Embryonic facial prominence (tissue), 1 donor: ENCODE measurements around the gene KRTAP4-16.
"Not testable (repeated sequence)": the region's sequence is repeated elsewhere in the genome, so short reads cannot be mapped to it uniquely, and the experiment has no call there.

Experiments
- DNase-seq: peaks from one replicate; pipeline ENCODE4 v3.0.0-alpha.2; 2016; ENCODE audit errors: extremely low spot score

KRTAP4-16 gene

DNA sequence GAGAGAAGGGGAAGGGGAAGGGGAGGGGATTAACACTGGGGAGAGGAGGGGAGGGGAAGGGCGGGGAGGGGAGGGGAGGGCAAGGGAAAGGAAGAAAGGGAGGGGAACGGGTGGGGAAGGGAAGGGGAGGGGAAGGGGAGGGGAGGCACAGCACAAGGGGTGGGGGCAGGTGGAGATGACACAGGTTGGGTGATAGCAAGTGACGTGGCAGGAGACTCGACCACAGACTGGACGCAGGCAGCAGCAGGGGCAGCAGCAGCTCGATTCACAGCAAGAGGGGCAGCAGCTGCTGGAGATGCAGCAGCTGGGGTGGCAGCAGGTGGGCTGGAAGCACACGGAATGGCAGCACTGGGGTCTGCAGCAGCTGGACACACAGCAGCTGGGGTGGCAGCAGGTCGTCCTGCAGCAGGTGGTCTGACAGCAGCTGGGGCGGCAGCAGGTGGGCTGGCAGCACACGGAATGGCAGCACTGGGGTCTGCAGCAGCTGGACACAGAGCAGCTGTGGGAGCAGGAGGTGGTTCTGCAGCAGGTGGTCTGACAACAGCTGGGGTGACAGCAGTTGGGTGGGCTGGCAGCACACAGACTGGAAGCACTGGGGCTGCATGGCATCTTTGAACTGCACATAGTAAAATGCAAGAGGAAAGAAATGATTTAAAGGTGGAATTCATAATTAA is at the start of gene KRTAP4-16:
TSS of gene KRTAP4-16 (minus strand) at position 624 of the 674 bp plus-strand sequence. CDS start at position 624, 0 bp downstream.
- no peak for DNase-seq

DNA sequence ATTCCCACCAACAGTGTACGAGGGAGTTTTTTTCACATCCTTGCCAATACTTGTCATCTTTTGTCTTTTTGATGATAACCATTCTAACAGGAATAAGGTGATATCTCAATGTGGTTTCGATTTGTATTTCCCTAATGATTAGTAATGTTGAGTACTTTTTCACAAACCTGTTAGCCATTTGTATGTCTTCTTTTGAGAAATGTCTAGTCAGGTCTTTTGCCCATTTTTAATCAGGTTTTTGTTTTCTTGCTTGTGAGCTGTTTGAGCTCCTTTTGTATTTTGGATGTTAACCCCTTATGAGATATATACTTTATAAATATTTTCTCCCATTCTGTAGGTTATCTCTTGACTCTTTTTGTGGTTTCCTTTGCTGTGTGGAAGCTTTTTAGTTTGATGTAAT is 49.5 kb upstream of the KRTAP4-16 start:
- no peak for DNase-seq

DNA sequence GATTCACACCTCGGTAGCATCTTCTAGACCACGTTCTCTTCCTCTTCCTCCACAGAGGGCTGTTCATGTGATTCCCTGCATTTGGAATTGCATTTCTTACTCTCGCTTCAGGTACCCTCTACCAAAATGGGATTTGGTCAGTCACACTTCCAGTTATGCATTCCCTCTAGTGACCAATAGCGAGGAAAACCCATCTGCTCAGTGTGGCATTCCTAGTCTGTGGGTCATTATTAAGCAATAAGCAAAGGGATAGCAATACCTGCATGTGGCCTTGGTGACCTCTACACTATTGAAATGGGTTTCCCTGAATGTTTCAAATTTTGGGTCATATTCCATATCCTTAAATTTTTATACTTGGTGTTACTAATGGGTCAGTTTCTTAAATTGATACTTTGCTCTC is 48.0 kb upstream of the KRTAP4-16 start:
- no peak for DNase-seq

DNA sequence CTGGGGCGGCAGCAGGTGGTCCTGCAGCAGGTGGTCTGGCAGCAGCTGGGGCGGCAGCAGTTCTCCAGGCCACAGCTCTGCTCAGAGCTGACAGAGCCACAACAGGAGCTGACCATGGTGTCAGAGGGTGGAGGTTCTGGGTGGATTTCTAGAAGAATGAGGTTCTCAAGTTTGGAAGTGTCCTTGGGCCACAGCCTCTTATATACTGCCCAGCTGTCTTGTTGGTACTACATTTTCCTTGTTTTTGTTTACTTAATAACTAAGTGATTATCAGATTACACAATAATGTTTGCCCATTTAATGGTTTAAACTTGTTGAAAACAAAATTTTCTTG is 47.6 kb upstream of the KRTAP4-16 start, which contains the start of gene KRTAP4-5:
TSS of gene KRTAP4-5 (minus strand) at position 174 of the 334 bp plus-strand sequence. CDS start at position 116, 58 bp downstream.
- DNase-seq, result no peak

DNA sequence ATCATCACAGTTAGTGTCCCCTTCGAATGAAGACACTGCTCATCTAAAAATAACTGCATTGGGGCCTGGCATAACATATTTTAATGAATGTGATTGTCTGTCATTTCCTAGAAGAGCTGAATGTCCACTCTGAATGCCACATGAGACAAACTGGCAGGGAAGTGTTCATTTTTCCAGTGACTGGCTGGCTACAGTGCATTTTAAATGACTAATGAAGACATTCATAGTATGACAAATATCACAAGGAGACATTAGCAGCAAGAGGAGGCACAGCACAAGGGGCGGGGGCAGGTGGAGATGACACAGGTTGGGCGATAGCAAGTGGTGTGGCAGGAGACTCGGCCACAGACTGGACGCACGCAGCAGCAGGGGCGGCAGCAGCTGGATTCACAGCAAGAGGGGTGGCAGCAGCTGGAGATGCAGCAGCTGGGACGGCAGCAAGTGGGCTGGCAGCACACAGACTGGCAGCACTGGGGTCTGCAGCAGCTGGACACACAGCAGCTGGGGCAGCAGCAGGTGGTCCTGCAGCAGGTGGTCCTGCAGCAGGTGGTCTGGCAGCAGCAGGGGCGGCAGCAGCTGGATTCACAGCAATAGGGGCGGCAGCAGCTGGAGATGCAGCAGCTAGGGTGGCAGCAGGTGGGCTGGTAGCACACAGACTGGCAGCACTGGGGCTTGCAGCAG is 47.1 kb upstream of the KRTAP4-16 start:
- not testable (repeated sequence) for DNase-seq

DNA sequence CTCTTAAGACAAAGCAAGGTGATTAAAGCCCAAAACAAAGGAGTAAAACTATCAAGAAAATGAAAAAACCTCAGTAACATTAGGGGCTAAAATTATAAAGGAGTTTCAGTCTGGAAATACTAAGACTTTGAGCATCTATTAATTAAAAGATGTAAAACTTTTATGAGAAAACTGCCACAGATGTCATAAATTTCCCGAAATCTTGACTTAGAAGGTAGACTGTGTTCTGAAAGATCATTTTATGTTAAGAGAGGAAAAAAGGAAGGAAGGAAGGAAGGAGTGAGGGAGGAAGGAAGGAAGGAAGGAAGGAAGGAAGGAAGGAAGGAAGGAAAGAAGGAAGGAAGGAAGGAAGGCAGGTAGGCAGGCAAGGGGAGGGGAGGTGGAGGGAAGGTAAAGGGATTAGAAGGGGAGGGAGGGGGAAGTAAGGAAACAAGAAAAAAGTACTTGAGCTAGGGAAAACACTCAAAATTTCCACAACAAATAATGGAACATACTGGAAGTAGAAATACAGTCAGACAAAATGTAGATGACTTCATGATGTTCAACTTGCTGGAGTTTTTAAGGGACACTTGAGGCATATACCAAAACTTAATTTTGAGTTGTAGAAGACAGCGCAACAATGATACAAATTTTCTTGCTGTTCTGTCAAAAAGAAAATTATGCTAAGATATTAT is 45.7 kb upstream of the KRTAP4-16 start:
- no peak for DNase-seq

DNA sequence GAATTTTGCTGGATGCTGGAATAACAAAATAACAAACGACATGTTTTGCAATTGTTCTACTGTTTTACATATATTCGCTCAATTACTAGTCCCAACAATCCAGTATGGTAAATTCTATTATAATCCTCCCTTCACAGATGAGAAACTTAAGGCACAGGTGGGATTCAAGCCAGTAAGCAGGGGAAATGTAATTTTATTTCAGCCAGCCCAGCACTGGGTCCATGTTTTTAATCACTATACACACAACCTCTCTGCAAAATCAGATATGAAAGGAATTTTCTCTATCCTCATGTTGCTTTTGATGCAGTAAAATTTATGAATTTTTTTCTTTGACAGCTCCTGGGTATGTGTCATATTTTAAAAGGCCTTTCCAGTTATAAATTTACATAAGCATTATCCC is 43.3 kb upstream of the KRTAP4-16 start:
- no peak for DNase-seq

DNA sequence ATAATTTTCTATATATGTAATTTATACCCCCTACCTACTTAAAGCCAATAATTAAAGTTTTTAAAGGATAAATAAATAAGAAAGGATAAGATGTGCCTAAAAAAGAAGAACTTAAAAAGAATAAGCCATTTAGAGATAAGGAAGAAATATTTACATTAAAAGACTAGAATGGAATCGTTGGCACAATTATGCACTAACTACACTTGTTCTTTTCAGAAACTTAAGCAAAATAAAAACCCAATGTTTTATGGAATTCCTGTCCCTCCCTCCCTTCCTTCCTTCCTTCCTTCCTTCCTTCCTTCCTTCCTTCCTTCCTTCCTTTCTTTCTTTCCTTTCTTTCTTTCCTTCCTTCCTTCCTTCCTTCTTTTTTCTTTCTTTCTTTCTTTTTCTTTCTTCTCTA is 42.8 kb upstream of the KRTAP4-16 start:
- no peak for DNase-seq

DNA sequence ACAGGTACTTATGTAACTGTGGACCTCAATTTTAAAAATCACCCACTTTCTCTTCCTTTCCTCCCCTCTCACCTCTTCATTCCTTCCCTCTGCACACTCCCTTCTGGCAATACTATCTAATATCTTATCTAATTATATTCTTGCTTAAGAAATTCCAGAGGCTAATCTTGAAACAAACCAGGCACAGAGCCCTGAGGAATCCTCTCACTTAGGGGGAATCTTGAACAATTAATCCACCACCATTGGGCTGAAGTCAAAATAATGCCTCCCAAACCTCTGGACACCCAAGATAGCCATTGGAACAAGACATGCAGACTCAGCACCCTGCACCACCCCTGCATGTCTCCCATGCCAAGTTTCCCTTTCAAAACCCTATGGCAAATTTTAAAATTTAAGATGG is 39.4 kb upstream of the KRTAP4-16 start:
- DNase-seq, result no peak

DNA sequence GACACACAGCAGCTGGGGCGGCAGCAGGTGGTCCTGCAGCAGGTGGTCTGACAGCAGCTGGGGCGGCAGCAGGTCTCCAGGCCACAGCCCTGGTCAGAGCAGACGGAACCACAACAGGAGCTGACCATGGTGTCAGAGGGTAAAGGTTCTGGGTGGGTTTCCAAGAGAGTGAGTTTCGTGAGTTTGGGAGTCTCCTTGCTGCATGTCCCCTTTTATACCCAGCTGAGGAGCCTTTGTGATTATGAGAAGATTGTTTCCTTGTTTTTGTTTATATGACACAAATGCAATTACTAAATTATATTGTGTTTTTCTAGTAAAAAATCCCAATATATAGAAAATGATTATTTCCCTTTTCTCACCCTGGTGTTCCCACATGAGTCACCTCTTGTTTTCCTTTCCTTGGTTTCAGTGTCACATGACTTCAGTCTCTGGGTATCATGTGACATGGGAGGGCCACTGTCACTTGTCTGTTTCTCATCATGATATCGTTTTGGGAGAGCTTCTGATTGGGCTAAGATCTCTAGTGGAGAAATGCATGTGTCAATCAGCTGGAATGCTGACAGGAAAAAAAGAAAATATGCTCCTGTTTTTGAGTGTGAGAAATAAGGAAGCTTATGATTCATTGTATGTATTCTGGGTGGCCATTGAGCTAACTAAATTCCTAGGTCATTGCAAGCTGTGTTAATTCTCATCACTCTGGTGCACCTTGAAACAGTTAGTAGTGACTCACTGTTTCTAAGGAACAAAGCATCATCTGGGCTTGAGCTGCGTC is 38.5 kb upstream of the KRTAP4-16 start, which contains the start of gene KRTAP4-6:
TSS of gene KRTAP4-6 (minus strand) at position 185 of the 772 bp plus-strand sequence. CDS start at position 128, 57 bp downstream.
- no peak for DNase-seq

DNA sequence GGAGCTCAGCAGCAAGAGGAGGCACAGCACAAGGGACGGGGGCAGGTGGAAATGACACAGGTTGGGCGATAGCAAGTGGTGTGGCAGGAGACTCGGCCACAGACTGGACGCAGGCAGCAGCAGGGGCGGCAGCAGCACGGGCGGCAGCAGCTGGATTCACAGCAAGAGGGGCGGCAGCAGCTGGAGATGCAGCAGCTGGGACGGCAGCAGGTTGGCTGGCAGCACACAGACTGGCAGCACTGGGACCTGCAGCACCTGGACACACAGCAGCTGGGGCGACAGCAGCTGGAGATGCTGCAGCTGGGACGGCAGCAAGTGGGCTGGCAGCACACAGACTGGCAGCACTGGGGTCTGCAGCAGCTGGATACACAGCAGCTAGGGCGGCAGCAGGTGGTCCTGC is 37.9 kb upstream of the KRTAP4-16 start:
- DNase-seq, result not testable (repeated sequence)

DNA sequence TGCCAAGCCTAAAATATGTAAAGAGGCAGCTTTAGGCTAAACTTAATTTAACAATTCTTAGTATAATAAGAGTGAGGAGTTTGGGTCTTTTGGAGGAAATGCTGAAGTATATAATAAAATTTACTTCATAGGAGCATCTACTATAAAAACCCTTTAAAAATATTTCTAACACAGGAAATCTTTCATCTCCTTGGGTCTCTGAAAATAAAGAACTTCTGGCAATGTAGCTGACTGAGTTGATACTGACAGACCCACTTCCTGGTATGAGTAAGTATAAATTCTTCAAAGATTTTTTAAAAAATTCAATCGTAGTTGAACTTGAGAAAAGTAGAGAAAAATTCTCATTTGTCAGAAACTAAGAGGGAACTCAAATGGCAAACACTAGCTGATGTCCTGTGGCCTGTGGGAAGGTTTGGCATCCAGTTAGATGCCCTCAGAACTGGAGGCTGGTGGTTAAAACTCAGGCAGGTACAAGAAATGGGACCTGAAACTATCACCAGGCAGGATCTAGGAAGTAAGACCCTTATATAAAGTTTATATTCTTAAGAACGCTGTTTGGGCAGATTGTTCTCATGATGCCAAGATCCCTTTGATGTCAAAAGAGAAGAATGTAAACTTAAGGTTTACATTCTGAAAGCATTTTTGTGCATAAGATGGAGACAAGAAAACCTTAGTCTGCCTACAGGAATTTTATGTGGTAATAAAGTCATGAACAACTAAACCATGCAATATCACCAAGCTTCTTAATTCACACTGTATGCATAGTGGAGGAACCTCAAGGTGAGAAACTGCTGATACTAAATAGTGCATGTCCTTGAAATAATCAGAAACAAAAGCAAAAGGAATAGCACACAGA is 32.1 kb upstream of the KRTAP4-16 start:
- no peak for DNase-seq

DNA sequence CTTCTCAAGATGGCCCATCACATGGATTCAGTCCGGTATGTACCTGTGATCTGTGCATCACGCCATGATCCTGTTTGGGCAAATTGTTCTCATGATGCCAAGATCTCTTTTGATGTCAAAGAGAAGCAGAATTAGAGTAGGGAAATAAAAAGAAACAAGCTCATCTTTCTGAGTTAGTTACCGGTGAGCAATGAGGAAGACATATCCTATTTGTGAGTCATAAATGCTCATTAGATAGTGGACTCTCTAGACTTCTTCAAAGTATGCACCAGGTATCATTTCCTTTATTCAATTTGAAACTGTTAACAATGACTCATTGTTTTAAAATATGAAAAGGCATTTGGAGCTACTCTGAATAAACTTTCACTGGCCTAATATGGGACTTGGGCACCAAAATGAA is 30.0 kb upstream of the KRTAP4-16 start:
- DNase-seq, result no peak

DNA sequence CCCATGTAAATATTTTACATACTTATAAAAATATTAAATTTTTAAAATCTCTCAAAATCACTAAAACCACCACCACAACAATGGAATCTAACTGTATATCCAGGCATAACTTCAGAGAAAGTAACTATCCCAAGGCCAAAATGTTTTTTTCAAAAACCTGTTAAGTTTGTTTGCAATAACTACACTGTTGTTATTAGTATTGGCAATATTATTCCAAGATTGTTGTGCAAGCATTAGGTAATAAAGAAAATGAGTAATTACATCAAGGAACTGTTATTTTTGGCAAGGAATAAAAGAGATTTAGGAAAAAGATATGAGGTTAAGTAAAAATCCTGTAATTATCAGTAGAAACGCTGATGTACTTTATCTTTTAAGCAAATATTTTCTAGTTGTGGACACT is 25.4 kb upstream of the KRTAP4-16 start:
- no peak for DNase-seq

DNA sequence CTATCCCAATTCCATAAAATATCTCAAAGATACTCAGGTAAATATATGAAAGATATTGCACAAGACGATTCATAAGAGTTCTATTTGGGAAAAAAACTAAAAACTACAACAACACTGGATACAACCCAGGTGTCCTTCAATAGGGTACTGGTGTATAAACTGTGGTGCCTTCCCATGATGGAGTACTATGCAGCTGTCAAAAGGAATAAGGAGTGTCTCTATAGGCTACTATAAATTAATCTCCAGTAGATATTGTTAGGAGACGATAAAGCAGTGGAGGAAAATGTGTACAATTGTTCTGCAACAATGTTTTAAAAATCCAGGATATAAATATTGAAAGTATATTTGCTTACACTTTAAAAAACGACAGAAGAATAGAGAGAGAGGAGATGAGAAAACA is 24.4 kb upstream of the KRTAP4-16 start:
- no peak for DNase-seq

DNA sequence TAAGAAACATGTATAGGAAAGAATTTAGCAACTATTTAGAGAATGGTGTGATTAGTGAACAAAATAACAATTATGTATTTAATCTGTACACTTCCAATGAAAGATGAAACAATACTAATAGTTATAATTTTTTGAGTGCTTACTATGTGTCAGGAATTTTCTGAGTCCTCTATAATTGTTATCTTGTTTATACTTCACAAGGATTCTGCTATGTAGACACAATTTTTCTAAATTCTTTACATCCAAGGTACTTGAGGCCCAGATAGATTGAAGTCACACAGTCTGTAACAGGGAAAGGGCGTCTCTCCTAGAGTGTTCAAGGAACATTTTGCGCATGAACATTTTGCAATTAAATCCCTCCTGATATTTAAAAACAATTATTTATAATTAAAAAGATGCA is 23.1 kb upstream of the KRTAP4-16 start:
- no peak for DNase-seq

DNA sequence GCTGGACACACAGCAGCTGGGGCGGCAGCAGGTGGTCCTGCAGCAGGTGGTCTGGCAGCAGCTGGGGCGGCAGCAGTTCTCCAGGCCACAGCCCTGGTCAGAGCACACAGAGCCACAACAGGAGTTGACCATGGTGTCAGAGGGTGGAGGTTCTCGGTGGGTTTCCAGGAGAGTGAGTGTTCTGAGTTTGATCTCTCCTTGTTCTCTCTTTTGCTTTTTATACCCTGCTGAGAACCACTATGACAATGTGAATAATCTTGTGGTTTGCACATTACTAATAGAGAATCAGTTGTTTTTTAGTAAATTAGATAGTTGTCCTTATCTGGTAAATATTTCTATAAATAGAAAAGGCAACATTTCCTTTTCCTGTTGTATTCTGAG is 22.0 kb upstream of the KRTAP4-16 start, which contains the start of gene KRTAP4-12:
TSS of gene KRTAP4-12 (minus strand) at position 192 of the 381 bp plus-strand sequence. CDS start at position 132, 60 bp downstream.
- DNase-seq, result not testable (repeated sequence)

DNA sequence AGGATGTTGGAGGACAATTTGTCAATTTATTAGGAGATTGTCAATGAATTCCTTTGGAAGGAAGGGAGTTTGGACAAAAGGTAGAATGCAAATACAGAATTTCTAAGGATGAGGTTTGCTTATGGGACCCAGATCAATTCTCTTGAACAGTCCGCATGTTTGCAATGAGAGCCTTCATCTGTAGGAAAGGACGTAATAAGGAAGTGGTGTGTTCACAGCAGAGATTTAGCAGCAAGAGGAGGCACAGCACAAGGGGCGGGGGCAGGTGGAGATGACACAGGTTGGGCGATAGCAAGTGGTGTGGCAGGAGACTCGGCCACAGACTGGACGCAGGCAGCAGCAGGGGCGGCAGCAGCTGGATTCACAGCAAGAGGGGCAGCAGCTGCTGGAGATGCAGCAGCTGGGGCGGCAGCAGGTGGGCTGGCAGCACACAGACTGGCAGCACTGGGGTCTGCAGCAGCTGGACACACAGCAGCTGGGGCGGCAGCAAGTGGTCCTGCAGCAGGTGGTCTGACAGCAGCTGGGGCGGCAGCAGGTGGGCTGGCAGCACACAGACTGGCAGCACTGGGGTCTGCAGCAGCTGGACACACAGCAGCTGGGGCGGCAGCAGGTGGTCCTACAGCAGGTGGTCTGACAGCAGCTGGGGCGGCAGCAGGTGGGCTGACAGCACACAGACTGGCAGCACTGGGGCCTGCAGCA is 21.4 kb upstream of the KRTAP4-16 start:
- DNase-seq, result not testable (repeated sequence)

DNA sequence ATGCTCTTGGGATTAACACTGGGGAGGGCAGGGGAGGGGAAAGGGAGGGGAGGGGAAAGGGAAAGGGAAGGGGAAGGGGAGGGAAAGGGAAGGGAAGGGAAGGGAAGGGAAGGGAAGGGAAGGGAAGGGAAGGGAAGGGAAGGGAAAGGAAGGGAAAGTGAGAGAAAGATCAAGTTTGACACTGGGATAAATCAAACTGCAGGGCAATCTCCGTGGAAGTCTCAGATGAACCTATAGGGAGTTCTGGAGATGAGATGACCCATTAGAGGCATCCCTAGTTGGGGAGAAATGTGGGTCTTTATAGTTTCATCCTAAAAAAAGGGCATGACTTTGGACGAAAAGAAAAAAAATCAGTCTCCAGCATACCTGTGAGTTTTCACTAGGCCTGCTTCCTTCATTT is 19.7 kb upstream of the KRTAP4-16 start:
- no peak for DNase-seq
